Endothelial cell of umbilical vein (primary cell): ENCODE measurements around the gene SOAT1.

ENCODE experiments used
- CTCF ChIP-seq, 2 donors: IDR thresholded peaks; 1 replicate in 1 of 2; 2 replicates in 1 of 2; pipeline ENCODE4 v1.5.1; 2011; ENCODE audit warnings: low read length in 2 of 2, mild to moderate bottlenecking in 2 of 2, moderate library complexity in 2 of 2, control low read depth in 1 of 2, inconsistent platforms in 1 of 2, low read depth in 1 of 2; ENCODE audit not compliant: insufficient read depth in 1 of 2; ENCODE audit errors: extremely low read depth in 1 of 2
- EZH2 ChIP-seq: IDR thresholded peaks from 2 replicates; pipeline ENCODE4 v1.6.1; 2012; ENCODE audit warnings: borderline replicate concordance, low read depth, mild to moderate bottlenecking, moderate library complexity, low read length, inconsistent platforms; ENCODE audit not compliant: severe bottlenecking
- MYC ChIP-seq: IDR thresholded peaks from one replicate; pipeline ENCODE4 v1.6.1; 2011; ENCODE audit warnings: mild to moderate bottlenecking, low read depth, low read length
- POLR2A ChIP-seq: IDR thresholded peaks from 2 replicates; pipeline ENCODE4 v1.6.1; 2012; ENCODE audit warnings: low read depth, mild to moderate bottlenecking, control low read depth, low read length
- POLR2AphosphoS5 ChIP-seq: IDR thresholded peaks from 2 replicates; pipeline ENCODE4 v1.6.1; 2012; ENCODE audit warnings: low read depth, mild to moderate bottlenecking, control low read depth, low read length, moderate library complexity; ENCODE audit not compliant: insufficient read depth

- TF ChIP-seq CTCF (IDR thresholded peaks at IDR 0.05; ENCODE audit: extremely low read depth in 1 of 2, insufficient read depth in 1 of 2, low read depth in 1 of 2, low read length in 2 of 2) (no peak), POLR2A (no peak), POLR2AphosphoS5 (no peak), MYC (no peak), EZH2 (no peak)
These were observed 41.0 kb upstream of the SOAT1 start for GRCh38 chr1:179252606-179253005.
